ENCODE results near the gene L3MBTL1.

The L3MBTL1 gene

DNA sequence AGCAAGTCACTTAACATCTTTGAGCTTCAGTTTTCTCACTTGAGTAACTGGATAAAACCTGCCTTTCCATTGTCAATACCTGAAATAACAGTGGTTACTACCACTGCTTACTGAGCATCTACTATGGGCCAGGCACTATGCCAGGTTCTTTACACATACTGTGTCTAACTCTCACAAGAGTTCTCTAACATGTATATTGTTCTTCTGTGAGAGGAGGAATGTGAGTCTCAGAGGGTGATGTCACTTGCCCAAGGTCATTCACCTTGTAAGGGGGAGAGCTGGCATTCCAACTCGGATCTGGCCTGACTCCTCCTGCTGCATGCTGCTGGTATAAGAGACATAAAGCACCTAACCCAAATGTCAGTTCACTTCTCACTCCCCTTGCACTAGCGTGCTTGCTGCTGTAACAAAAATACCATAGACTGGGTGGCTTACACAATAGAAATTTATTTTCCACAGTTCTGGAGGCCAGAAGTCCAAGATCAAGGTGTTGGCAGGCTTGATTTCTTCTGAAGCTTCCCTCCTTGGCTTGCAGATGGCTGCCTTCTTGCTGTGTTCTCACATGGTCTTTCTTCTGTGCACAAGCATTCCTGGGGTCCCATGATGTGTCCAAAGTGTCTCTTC is 29.4 kb downstream of the L3MBTL1 start:
- no peak overlapping the region for H3K4me3 ChIP-seq (ENCODE audit: low read length)
- no peaks in the 10 kb centered on the region for H3K79me2 ChIP-seq (ENCODE audit: low read length)
- no peak overlapping the region for H3K27ac ChIP-seq (ENCODE audit: low read length)
- no peaks in the 10 kb centered on the region for H3K27me3 ChIP-seq (replicated peaks; ENCODE audit: insufficient read depth, low read length)
- H2AFZ ChIP-seq (ENCODE audit: low read length): no peak overlapping the region
- H3F3A ChIP-seq (ENCODE audit: insufficient read depth, low read length): no peaks in the 10 kb centered on the region
- H3K9me3 ChIP-seq (replicated peaks; ENCODE audit: insufficient read depth, low read length): no peaks in the 10 kb centered on the region
- H3K4me1 ChIP-seq (ENCODE audit: low read length): peaks cover 8% of the 10 kb centered on the region; the same call in 1 of the 2 replicates
- H3K9ac ChIP-seq (ENCODE audit: low read length): no peak overlapping the region
- no peaks in the 10 kb centered on the region for H4K20me1 ChIP-seq (ENCODE audit: insufficient read depth, low read length)
- H3K4me2 ChIP-seq (ENCODE audit: low read depth, low read length): no peak overlapping the region
- DNase-seq: no peak
- TF ChIP-seq, protein P1, sequence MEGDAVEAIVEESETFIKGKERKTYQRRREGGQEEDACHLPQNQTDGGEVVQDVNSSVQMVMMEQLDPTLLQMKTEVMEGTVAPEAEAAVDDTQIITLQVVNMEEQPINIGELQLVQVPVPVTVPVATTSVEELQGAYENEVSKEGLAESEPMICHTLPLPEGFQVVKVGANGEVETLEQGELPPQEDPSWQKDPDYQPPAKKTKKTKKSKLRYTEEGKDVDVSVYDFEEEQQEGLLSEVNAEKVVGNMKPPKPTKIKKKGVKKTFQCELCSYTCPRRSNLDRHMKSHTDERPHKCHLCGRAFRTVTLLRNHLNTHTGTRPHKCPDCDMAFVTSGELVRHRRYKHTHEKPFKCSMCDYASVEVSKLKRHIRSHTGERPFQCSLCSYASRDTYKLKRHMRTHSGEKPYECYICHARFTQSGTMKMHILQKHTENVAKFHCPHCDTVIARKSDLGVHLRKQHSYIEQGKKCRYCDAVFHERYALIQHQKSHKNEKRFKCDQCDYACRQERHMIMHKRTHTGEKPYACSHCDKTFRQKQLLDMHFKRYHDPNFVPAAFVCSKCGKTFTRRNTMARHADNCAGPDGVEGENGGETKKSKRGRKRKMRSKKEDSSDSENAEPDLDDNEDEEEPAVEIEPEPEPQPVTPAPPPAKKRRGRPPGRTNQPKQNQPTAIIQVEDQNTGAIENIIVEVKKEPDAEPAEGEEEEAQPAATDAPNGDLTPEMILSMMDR (IDR thresholded peaks at IDR 0.05; ENCODE audit: low read length): no peak
- no peak for TF ChIP-seq EZH2 (optimal IDR thresholded peaks at IDR 0.05; ENCODE audit: low read depth, low read length)
- no peaks in the 10 kb centered on the region for H3K36me3 ChIP-seq (replicated peaks; ENCODE audit: insufficient read depth, low read length)
- H3K9me2 ChIP-seq (replicated peaks; ENCODE audit: insufficient read depth, low read length): no peaks in the 10 kb centered on the region

DNA sequence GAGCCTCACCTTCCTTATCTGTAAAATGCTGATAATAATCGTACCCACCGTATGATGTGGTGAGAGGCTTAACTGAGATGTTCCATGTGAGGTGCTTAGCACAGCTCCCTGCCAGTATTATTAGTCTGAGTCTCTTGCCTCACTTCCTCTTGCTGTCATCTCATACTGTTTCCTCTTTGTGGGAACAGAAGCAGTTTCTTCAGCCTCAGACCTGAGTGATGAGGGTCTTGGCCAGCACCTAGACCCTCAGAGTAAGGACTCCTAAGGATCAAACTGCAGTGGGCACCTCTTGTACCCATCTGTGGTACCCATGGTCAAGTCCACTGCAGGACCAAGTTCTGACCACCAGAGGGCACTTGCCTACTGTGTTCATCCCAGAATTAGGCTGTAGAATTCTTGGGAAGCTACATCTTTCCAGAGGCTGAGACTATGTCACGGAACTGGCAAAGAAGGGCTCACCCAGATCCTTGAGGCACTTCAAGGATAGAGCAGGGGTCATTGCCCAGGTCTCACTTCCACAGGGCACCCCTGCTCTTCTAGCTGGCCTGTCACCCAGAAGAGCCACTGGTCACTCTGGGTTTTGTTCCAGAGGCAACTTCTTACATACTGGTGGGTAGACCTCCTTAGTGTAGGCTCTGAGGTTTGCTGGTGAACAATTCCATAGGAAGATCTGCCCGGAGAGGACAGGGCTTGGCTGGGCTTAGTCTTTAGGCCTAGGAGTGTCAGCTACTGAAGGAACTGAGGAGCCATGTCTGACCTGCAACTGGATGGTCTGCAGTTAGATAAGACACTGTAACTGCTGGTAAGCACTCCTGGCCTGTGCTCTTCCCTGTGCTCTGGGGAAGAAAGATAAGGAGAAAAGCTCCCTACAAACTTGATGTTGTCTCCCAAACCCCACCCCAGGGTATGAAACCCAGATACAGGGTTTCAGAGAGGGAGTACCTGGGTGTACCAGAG is 30.7 kb downstream of the L3MBTL1 start:
- Histone ChIP-seq H3K9me3 (replicated peaks; ENCODE audit: insufficient read depth, low read length) (no peaks in the 10 kb centered on the region), H2AFZ (ENCODE audit: low read length) (no peak overlapping the region), H3K79me2 (ENCODE audit: low read length) (no peaks in the 10 kb centered on the region), H3F3A (ENCODE audit: insufficient read depth, low read length) (no peaks in the 10 kb centered on the region), H3K9me2 (replicated peaks; ENCODE audit: insufficient read depth, low read length) (no peaks in the 10 kb centered on the region), H3K4me3 (ENCODE audit: low read length) (no peak overlapping the region), H3K27me3 (replicated peaks; ENCODE audit: insufficient read depth, low read length) (no peaks in the 10 kb centered on the region), H4K20me1 (ENCODE audit: insufficient read depth, low read length) (no peaks in the 10 kb centered on the region), H3K9ac (ENCODE audit: low read length) (no peak overlapping the region), H3K4me2 (ENCODE audit: low read depth, low read length) (no peak overlapping the region), H3K36me3 (replicated peaks; ENCODE audit: insufficient read depth, low read length) (no peaks in the 10 kb centered on the region), H3K27ac (ENCODE audit: low read length) (no peak overlapping the region), H3K4me1 (ENCODE audit: low read length) (peaks cover 8% of the 10 kb centered on the region; the same call in 1 of the 2 replicates)
- TF ChIP-seq, protein P1 (IDR thresholded peaks at IDR 0.05; ENCODE audit: low read length): peak; percentile 96
- TF ChIP-seq EZH2phosphoT487 (IDR thresholded peaks at IDR 0.05; ENCODE audit: low read length): no peak
- DNase-seq: peak; percentile 45

- no peak overlapping the region for H3K9ac ChIP-seq (ENCODE audit: low read length)
- no peak overlapping the region for H3K4me3 ChIP-seq (ENCODE audit: low read length)
- H4K20me1 ChIP-seq (ENCODE audit: insufficient read depth, low read length): no peaks in the 10 kb centered on the region
- H3K4me1 ChIP-seq (ENCODE audit: low read length): peaks cover 13% of the 10 kb centered on the region; the same call in 1 of the 2 replicates
- no peak overlapping the region for H2AFZ ChIP-seq (ENCODE audit: low read length)
- no peaks in the 10 kb centered on the region for H3K9me2 ChIP-seq (replicated peaks; ENCODE audit: insufficient read depth, low read length)
- no peaks in the 10 kb centered on the region for H3K9me3 ChIP-seq (replicated peaks; ENCODE audit: insufficient read depth, low read length)
- TF ChIP-seq, protein P1 (IDR thresholded peaks at IDR 0.05; ENCODE audit: low read length): no peak
- TF ChIP-seq EZH2 (optimal IDR thresholded peaks at IDR 0.05; ENCODE audit: low read depth, low read length) (no peak), EZH2phosphoT487 (IDR thresholded peaks at IDR 0.05; ENCODE audit: low read length) (no peak)
- DNase-seq: no peak
- no peaks in the 10 kb centered on the region for H3K36me3 ChIP-seq (replicated peaks; ENCODE audit: insufficient read depth, low read length)
- H3K27me3 ChIP-seq (replicated peaks; ENCODE audit: insufficient read depth, low read length): no peaks in the 10 kb centered on the region
- H3K79me2 ChIP-seq (ENCODE audit: low read length): no peaks in the 10 kb centered on the region
- H3F3A ChIP-seq (ENCODE audit: insufficient read depth, low read length): no peaks in the 10 kb centered on the region
- no peak overlapping the region for H3K27ac ChIP-seq (ENCODE audit: low read length)
- no peak overlapping the region for H3K4me2 ChIP-seq (ENCODE audit: low read depth, low read length)
Observed at GRCh38 chr20:43538878-43539700, 31.6 kb downstream of the L3MBTL1 start.
